Stomach (tissue), 4 donors: ENCODE results near the gene RGS11.

Experiments
- POLR2A ChIP-seq, 4 donors: fragments of 450-650 bp; IDR thresholded peaks; one replicate each; pipeline ENCODE4 v1.6.1; 2016; ENCODE audit warnings: antibody characterized with exemption in 4 of 4, control low read depth in 2 of 4, mild to moderate bottlenecking in 1 of 4, moderate library complexity in 1 of 4
- POLR2AphosphoS5 ChIP-seq, 3 donors: sonication (generic); formaldehyde crosslinking; IDR thresholded peaks; one replicate each; pipeline ENCODE4 v1.6.1; 2016; ENCODE audit warnings: antibody characterized with exemption in 3 of 3
- TF ChIP-seq, protein P1 (sequence below), 7 experiments: fragments of 450-650 bp in 4 of 7; fragments of 200-600 bp in 3 of 7; sonication (generic) in 3 of 7; IDR thresholded peaks; one replicate each; pipeline ENCODE4 v1.5.1; 2016 to 2019; ENCODE audit warnings: antibody characterized with exemption in 7 of 7, control low read depth in 2 of 7, mild to moderate bottlenecking in 1 of 7

DNA sequence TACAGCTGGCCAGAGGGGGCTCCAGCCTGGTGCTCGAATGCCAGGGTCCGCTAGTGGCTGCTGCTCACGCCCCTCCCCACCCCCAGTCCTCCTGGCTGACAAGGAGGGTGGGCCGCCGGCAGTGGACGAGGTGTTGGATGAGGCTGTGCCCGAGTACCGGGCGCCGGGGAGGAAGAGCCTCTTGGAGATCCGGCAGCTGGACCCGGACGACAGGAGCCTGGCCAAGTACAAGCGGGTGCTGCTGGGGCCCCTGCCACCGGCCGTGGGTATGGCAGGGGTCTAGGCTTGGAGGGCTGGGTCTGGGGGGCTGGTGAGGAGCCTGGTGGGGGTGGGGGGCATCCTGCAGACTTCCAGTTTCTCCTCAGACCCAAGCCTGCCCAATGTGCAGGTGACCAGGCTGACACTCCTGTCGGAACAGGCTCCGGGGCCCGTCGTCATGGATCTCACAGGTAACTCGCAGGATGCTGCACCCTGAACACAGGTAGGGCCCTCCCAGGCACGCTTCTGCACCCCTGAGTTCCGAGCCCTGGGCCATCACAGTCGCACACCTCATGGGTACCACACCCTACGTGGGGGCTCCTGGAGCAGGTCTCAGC, 6.0 kb upstream of the RGS11 start:
- TF ChIP-seq, protein P1, sequence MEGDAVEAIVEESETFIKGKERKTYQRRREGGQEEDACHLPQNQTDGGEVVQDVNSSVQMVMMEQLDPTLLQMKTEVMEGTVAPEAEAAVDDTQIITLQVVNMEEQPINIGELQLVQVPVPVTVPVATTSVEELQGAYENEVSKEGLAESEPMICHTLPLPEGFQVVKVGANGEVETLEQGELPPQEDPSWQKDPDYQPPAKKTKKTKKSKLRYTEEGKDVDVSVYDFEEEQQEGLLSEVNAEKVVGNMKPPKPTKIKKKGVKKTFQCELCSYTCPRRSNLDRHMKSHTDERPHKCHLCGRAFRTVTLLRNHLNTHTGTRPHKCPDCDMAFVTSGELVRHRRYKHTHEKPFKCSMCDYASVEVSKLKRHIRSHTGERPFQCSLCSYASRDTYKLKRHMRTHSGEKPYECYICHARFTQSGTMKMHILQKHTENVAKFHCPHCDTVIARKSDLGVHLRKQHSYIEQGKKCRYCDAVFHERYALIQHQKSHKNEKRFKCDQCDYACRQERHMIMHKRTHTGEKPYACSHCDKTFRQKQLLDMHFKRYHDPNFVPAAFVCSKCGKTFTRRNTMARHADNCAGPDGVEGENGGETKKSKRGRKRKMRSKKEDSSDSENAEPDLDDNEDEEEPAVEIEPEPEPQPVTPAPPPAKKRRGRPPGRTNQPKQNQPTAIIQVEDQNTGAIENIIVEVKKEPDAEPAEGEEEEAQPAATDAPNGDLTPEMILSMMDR (IDR thresholded peaks at IDR 0.05): no peak
- TF ChIP-seq POLR2A (IDR thresholded peaks at IDR 0.05) (no peak), POLR2AphosphoS5 (IDR thresholded peaks at IDR 0.05) (no peak)
